HG03457 (cell line): ENCODE measurements around the gene GPR132.

Source experiments
- ATAC-seq: cut with Tn5 transposase; IDR thresholded peaks from one replicate; pipeline ENCODE4 v1.9.1; 2021; ENCODE audit warnings: moderate number of reproducible peaks; ENCODE audit not compliant: unreplicated experiment

Gene GPR132

DNA sequence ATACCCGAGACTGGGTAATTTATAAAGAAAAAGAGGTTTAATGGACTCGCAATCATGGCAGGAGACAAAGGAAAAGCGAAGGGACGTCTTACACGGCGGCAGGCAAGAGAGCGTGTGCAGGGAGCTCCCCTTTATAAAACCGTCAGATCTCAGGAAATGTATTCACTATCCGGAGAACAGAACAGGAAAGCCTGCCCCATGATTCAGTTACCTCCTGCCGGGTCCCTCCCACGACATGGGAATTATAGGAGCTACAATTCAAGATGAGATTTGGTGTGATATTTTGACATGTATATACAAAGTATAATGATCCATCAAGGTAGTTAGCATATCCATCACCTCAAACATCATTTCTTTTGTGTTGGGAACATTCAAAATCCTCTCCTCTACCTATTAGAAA, 42.1 kb downstream of the GPR132 start:
- ATAC-seq: no peak

GRCh38 chr14:105022276-105022670, 43.0 kb downstream of the GPR132 start:
- no peak for ATAC-seq

GRCh38 chr14:105021656-105022275, 43.5 kb downstream of the GPR132 start:
- peak; percentile 1 for ATAC-seq

DNA sequence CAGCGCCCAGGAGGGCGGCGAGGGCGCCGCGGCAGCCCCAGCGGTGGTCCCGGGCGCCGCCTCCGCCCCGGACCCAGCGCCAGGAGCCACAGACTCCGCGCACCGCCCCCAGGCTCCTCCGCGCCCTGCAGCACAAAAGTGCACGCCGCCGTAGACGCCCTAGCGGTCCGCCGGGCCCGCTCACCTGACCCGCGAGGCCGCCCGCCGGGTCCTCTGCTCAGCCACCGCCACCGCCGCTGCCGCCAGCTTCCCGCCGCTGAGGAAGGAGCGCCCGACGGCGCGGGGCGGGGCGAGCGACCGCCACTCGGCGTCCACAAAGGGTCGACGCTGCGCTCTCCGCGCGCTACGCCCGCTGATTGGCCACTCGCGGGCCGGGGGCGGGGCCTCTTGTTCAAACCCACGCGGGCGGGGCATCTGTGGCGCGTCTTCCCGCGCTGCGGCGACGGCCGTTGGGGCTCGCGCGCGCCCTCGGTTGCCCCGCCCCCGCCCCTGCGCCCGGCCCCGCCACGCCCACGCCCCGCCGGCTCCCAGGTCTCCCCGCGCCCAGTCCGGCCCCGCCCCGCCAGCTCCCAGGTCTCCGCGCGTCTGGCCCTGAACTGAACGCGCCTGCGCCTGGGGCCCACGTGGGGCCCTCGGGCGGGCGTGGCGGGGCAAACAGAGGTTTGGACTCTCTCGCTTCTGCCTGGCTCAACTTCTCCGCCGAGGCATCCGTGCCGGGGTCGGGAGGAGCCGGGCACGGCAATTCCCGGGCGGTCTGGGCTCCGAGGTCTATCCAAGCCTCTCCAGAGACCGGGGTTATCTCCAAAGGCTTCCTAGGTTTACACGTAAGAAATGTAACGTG, 44.2 kb downstream of the GPR132 start, which contains the start of gene CDCA4:
TSS of gene CDCA4 (minus strand) at position 269 of the 841 bp plus-strand sequence. CDS start 9,154 bp downstream, outside the sequence.
- ATAC-seq: peak; percentile 61

DNA sequence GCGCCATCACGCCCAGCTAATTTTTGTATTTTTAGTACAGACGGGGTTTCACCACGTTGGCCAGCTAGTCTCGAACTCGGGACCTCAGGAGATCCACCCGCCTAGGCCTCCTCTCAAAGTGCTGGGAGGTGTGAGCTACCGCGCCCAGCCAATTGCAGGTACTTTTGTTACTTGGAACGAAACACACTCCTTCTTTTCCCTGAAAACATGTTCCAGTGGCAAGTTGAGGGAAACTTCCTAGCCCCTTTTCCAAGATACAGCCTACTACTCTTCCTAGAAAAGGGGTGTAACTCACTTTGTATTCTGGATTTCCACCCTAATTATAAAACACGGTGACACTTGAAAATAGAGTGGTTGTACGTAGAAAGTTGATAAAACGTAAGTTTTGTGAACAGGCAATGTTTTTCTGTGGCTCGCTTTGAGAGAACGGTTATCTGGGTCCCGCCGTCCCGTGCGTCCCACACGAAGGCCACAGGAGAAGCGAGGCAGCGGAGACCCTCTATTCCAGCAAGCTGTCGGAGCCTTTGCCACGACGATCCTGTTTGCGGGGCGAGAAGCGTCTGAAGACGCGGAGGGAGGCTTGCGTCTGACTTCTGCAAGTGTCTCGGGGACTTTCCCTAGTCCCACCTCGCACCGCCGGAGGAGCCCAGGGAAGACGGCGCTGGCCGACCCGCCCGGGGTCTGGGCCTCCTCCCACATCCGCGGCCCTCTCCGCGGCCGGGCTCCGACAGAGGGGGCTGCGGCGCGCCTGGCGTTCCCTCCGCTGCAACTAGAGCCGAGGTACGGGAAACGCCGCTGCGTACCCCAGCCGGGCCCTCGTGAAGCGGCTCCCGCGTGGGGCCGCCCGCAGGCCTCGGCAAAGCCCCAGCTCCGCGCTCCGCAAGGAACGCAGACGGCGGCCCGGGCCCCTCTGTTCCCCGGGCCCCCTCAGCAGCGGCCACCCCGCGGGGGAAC, 45.1 kb downstream of the GPR132 start:
- peak; percentile 7 for ATAC-seq

DNA sequence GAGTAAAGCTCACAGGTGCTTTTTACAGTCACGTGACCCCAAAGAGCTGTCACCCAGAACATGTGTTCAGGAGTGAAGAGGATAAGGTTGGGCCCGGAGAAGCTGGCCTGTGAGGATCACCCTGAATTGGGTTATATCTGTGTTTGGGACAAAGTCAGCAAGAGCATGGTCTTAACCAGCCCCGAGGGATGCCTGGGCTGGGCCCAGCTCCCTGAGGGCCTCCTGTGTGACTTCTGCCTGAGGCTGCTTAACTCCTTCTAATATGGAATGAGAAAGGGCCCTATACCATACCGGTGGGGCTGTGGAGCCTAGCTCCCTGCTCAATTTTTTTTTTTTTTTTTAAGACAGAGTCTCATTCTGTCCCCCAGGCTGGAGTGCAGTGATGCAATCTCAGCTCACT, 46.8 kb downstream of the GPR132 start:
- ATAC-seq: no peak

DNA sequence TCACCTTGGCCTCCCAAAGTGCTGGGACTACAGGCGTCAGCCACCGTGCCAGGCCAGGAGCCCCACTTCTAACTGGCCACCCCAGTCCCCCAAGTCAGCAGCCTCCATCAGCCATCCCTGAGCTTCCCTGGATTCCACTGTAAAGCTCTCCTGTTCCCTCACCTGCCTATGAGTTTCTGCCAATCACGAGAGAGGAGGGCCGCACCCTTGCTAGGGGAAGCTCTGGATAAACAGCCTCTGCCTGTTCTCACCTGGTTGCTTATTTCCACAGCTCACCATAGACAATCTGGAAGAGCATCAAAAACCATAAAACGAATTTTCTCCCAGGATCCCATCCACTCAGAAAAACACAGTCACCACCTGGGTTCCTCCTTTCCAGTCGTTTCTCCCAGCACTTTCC, 49.3 kb downstream of the GPR132 start:
- no peak for ATAC-seq

DNA sequence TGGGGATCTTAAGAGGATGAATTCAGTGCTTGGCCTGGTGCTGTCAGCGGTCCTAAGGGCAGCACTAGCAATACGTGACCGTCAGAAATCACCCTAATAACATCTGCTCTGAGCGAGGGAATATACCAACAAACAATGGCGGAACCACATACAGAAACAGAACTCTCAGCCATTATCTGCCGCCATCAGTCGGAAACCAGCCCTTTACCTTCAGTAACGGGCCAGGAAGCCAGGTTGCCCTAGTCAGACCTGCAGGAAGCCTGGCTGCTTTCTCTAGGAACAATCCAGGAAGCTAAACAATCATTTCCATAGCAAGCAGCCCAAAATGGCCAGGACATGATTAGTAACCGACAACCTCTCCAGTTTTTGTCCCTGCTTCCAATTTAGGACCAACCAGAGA, 50.0 kb downstream of the GPR132 start:
- no peak for ATAC-seq

DNA sequence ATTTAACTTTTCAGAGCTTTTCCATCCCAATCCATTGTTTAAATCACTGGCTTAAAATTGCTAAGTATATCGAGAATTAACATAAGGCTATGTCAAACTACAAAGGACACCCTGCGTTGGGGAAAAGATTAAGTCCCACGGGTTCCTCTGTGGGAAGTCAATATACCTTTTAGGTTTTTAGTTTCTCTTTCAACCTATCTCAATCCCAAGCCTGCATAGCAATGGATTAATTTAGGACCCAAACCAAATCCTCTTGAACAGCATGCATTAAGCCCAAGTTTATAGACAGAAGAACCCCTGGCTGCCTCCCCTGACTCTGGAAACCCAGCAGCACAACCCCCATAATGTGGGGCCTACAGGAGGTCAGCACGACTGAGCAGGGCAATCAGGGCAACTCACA, 50.6 kb downstream of the GPR132 start:
- ATAC-seq: no peak

GRCh38 chr14:105014032-105014431, 51.2 kb downstream of the GPR132 start:
- no peak for ATAC-seq

DNA sequence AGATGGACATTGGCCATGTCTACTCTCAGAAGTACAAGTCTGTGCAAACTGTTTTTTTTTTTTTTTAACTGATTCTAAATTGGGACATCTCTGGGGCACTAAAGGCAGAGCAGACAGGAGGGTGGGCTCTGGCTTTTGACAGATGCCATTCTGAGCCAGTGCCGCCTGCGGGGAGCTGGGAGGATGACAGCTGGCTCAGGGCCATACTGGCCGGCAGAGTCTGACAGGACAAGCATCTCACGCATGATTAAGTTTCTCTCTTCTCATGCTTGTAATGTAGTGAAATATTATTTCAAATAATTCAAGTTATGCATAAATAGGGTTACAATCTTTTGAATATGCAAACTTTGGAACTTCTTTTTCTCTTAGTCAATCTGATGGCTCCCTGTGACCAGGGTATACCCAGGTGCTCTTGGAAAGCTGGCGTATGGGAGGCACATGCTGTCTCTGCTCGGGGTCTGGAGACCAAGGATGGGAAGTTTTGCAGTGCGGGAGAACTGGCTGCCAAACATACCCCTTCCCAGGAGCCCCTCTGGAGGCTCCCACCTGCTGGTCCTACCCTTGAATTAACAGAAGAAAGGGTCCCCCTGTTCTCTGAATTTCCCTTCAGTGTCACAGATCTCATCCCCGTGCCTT, 52.0 kb downstream of the GPR132 start:
- no peak for ATAC-seq

GRCh38 chr14:105012171-105012985, 52.9 kb downstream of the GPR132 start:
- no peak for ATAC-seq

DNA sequence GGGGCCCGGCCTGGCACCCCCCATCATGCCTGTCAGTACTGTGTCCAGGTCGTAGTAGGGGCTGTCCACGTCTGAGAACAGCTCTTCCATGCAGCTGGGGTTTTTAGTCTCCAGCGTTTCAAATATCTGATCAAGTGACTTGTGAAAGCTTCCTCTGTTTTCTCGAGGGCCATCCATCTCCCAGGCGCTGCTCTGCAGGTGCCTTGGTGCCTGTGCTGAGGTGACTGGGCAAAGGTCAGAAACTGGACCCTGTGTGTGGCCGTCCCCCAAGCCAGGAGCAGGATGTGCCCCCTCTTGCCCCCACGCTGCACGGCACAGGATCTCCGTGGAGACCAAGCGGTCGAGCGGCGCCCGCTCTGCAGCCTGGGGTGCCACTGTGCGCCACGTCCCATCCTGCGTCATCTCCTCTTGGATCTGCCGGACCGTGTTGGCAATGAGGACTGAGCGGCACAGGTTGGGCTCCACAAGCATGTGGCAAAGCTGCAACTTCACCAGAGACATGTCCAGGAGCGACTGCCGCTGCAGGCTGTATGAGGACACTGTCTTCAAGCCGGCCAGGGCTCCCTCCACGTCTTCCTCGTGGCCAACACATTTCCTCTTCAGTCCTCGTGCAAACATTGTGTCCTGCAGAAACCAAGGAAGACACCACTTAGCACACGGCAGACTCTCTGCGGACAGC, 53.8 kb downstream of the GPR132 start:
- ATAC-seq: no peak

DNA sequence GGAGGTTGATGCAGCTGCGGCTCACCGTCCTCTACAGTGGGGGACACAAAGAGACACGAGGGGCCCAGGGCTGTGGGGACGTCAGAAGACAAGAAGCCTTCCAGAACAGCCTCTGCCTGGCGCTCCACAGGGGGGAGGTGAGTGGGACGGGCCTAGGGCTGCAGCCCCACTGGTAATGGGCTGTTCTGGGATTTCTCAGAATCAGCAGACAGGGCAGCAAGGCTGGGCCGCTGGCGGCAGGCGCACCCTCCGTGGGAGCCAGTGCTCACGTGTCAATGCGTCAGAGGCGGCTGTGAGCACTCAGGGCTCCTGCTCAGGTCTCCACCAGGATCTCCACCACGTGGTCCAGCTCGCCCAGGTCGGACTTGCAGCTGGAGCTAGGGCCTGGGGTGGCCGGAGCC, 54.3 kb downstream of the GPR132 start:
- no peak for ATAC-seq

GRCh38 chr14:105010106-105010505, 55.1 kb downstream of the GPR132 start:
- ATAC-seq: no peak

DNA sequence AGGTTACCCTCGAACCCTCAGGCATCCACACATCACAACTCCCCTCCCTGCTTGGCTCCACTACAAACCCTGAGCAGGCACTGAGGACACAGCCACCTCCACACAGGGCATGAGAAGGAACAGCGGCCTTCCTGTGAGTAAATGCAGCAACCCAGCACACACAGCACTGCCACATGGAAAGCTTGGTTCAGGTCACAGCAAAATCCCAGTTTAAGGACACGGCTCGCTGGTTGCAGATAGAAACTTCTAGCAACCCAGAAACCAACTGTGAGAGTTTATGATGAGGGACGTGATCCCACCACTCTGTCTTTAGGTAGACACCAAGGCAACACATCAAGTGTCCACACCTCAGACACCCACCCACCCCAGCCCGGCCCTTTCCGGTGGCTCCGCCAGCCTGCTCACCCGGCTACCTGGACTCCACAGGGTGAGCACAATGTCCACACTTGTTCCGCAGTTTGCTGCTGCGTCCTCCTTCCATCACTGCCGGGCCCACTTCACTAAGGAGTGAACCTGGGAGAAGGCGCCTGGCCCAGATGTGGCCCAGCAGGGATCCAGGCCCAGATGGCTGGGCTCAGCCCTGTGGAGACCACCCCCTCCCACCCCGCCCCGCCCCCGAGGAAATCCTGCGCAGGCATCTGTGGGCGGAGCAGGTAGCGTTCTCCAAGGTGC, 57.5 kb downstream of the GPR132 start:
- no peak for ATAC-seq

- no peak for ATAC-seq
These were observed 58.2 kb downstream of the GPR132 start for GRCh38 chr14:105006831-105007592.
